Panc1 (cell line): ENCODE results near the gene TRIM37.

Source experiments
- POLR2AphosphoS5 ChIP-seq: IDR thresholded peaks from 2 replicates; pipeline ENCODE4 v1.6.1; 2012; ENCODE audit warnings: mild to moderate bottlenecking, low read depth, low read length, moderate library complexity
- TF ChIP-seq, protein P1 (sequence below): fragments of 450-650 bp; IDR thresholded peaks from 2 replicates; pipeline ENCODE4 v1.5.1; 2017; ENCODE audit warnings: mild to moderate bottlenecking
- TF ChIP-seq, protein P2 (sequence below), 2 experiments: IDR thresholded peaks; 2 replicates each; pipeline ENCODE4 v1.6.1; 2011 to 2012; ENCODE audit warnings: low read depth in 2 of 2, control low read depth in 1 of 2, low read length in 1 of 2, mild to moderate bottlenecking in 1 of 2, moderate library complexity in 1 of 2; ENCODE audit not compliant: insufficient read depth in 1 of 2

DNA sequence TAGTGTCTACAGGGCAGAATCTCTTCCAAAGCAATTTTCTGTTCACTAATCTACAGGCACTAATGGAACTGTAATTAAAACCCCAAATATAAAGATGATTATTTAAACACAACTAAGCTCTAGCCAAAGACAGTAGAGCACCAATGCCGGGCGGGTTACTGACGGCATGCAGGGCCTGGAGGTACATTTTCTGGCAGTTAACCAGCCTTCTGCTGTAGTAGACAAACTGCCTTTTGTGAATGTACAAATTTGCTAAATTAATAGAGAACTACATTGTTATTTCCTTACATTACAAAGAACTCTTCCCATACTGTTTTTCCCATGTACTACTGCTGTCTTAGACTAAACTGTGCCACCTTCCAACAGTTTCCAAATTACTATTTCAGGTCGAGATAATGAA, 107.8 kb downstream of the TRIM37 start:
- TF ChIP-seq, protein P1, sequence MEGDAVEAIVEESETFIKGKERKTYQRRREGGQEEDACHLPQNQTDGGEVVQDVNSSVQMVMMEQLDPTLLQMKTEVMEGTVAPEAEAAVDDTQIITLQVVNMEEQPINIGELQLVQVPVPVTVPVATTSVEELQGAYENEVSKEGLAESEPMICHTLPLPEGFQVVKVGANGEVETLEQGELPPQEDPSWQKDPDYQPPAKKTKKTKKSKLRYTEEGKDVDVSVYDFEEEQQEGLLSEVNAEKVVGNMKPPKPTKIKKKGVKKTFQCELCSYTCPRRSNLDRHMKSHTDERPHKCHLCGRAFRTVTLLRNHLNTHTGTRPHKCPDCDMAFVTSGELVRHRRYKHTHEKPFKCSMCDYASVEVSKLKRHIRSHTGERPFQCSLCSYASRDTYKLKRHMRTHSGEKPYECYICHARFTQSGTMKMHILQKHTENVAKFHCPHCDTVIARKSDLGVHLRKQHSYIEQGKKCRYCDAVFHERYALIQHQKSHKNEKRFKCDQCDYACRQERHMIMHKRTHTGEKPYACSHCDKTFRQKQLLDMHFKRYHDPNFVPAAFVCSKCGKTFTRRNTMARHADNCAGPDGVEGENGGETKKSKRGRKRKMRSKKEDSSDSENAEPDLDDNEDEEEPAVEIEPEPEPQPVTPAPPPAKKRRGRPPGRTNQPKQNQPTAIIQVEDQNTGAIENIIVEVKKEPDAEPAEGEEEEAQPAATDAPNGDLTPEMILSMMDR = no peak
- TF ChIP-seq, protein P2, sequence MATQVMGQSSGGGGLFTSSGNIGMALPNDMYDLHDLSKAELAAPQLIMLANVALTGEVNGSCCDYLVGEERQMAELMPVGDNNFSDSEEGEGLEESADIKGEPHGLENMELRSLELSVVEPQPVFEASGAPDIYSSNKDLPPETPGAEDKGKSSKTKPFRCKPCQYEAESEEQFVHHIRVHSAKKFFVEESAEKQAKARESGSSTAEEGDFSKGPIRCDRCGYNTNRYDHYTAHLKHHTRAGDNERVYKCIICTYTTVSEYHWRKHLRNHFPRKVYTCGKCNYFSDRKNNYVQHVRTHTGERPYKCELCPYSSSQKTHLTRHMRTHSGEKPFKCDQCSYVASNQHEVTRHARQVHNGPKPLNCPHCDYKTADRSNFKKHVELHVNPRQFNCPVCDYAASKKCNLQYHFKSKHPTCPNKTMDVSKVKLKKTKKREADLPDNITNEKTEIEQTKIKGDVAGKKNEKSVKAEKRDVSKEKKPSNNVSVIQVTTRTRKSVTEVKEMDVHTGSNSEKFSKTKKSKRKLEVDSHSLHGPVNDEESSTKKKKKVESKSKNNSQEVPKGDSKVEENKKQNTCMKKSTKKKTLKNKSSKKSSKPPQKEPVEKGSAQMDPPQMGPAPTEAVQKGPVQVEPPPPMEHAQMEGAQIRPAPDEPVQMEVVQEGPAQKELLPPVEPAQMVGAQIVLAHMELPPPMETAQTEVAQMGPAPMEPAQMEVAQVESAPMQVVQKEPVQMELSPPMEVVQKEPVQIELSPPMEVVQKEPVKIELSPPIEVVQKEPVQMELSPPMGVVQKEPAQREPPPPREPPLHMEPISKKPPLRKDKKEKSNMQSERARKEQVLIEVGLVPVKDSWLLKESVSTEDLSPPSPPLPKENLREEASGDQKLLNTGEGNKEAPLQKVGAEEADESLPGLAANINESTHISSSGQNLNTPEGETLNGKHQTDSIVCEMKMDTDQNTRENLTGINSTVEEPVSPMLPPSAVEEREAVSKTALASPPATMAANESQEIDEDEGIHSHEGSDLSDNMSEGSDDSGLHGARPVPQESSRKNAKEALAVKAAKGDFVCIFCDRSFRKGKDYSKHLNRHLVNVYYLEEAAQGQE (IDR thresholded peaks at IDR 0.05; ENCODE audit: insufficient read depth in 1 of 2, low read depth in 2 of 2, low read length in 1 of 2) = no peak
- no peak for TF ChIP-seq POLR2AphosphoS5
